ENCODE data around the gene ANKRD17. TPM values are rescaled to one million over a fixed set of nuclear protein-coding genes. Genes with fewer than 3 reads are reported as not detected.
A peak's percentile ranks its signal among the peaks of the same experiment; 100 is the strongest.

The ANKRD17 gene
- total and polyA plus RNA-seq, 9 of the 15 experiments (the other 6 are each of a cell fraction or from before 2014, with no cell fraction given): 25.5 to 86.9 (median 52.2) TPM

- TF ChIP-seq, protein P1, sequence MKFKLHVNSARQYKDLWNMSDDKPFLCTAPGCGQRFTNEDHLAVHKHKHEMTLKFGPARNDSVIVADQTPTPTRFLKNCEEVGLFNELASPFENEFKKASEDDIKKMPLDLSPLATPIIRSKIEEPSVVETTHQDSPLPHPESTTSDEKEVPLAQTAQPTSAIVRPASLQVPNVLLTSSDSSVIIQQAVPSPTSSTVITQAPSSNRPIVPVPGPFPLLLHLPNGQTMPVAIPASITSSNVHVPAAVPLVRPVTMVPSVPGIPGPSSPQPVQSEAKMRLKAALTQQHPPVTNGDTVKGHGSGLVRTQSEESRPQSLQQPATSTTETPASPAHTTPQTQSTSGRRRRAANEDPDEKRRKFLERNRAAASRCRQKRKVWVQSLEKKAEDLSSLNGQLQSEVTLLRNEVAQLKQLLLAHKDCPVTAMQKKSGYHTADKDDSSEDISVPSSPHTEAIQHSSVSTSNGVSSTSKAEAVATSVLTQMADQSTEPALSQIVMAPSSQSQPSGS (CRISPR knock-in tag; IDR thresholded peaks at IDR 0.05): no peak
- TF ChIP-seq, protein P2, sequence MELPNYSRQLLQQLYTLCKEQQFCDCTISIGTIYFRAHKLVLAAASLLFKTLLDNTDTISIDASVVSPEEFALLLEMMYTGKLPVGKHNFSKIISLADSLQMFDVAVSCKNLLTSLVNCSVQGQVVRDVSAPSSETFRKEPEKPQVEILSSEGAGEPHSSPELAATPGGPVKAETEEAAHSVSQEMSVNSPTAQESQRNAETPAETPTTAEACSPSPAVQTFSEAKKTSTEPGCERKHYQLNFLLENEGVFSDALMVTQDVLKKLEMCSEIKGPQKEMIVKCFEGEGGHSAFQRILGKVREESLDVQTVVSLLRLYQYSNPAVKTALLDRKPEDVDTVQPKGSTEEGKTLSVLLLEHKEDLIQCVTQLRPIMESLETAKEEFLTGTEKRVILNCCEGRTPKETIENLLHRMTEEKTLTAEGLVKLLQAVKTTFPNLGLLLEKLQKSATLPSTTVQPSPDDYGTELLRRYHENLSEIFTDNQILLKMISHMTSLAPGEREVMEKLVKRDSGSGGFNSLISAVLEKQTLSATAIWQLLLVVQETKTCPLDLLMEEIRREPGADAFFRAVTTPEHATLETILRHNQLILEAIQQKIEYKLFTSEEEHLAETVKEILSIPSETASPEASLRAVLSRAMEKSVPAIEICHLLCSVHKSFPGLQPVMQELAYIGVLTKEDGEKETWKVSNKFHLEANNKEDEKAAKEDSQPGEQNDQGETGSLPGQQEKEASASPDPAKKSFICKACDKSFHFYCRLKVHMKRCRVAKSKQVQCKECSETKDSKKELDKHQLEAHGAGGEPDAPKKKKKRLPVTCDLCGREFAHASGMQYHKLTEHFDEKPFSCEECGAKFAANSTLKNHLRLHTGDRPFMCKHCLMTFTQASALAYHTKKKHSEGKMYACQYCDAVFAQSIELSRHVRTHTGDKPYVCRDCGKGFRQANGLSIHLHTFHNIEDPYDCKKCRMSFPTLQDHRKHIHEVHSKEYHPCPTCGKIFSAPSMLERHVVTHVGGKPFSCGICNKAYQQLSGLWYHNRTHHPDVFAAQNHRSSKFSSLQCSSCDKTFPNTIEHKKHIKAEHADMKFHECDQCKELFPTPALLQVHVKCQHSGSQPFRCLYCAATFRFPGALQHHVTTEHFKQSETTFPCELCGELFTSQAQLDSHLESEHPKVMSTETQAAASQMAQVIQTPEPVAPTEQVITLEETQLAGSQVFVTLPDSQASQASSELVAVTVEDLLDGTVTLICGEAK (IDR thresholded peaks at IDR 0.05): peak; percentile 86
- TF ChIP-seq, protein P2 (CRISPR knock-in tag; IDR thresholded peaks at IDR 0.05): no peak
- TF ChIP-seq ZNF695 (CRISPR knock-in tag; IDR thresholded peaks at IDR 0.05) (no peak), CHD4 (IDR thresholded peaks at IDR 0.05; ENCODE audit: insufficient read depth, insufficient replicate concordance, low read depth, low read length, poor library complexity, severe bottlenecking) (no peak), STAG1 (CRISPR knock-in tag; IDR thresholded peaks at IDR 0.05; ENCODE audit: borderline replicate concordance) (no peak), CCAR2 (IDR thresholded peaks at IDR 0.05; ENCODE audit: low read depth, low read length) (no peak), BDP1 (IDR thresholded peaks at IDR 0.05; ENCODE audit: insufficient read depth, insufficient read length) (no peak)
- TF ChIP-seq, protein P3, sequence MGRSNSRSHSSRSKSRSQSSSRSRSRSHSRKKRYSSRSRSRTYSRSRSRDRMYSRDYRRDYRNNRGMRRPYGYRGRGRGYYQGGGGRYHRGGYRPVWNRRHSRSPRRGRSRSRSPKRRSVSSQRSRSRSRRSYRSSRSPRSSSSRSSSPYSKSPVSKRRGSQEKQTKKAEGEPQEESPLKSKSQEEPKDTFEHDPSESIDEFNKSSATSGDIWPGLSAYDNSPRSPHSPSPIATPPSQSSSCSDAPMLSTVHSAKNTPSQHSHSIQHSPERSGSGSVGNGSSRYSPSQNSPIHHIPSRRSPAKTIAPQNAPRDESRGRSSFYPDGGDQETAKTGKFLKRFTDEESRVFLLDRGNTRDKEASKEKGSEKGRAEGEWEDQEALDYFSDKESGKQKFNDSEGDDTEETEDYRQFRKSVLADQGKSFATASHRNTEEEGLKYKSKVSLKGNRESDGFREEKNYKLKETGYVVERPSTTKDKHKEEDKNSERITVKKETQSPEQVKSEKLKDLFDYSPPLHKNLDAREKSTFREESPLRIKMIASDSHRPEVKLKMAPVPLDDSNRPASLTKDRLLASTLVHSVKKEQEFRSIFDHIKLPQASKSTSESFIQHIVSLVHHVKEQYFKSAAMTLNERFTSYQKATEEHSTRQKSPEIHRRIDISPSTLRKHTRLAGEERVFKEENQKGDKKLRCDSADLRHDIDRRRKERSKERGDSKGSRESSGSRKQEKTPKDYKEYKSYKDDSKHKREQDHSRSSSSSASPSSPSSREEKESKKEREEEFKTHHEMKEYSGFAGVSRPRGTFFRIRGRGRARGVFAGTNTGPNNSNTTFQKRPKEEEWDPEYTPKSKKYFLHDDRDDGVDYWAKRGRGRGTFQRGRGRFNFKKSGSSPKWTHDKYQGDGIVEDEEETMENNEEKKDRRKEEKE (IDR thresholded peaks at IDR 0.05; ENCODE audit: borderline replicate concordance in 1 of 2, control insufficient read depth in 1 of 2, low read depth in 2 of 2, low read length in 1 of 2): peak; percentile 38 to 87; a peak in 3 of 4 replicates
- TF ChIP-seq, protein P4, sequence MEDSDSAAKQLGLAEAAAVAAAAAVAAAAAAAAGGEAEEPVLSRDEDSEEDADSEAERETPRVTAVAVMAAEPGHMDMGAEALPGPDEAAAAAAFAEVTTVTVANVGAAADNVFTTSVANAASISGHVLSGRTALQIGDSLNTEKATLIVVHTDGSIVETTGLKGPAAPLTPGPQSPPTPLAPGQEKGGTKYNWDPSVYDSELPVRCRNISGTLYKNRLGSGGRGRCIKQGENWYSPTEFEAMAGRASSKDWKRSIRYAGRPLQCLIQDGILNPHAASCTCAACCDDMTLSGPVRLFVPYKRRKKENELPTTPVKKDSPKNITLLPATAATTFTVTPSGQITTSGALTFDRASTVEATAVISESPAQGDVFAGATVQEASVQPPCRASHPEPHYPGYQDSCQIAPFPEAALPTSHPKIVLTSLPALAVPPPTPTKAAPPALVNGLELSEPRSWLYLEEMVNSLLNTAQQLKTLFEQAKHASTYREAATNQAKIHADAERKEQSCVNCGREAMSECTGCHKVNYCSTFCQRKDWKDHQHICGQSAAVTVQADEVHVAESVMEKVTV (CRISPR knock-in tag; IDR thresholded peaks at IDR 0.05): no peak
Observed at GRCh38 chr4:73222466-73223257, 35.9 kb downstream of the ANKRD17 start (continued).
